Activated CD8-positive, alpha-beta memory T cell treated with anti-CD3 and anti-CD28 coated beads, Interleukin-2, amount 50 U/mL, for 4 hours (primary cell): ENCODE measurements around the gene VEGFA.

Source experiments
- DNase-seq: peaks from one replicate; pipeline ENCODE4 v3.0.0-alpha.2; 2020

Gene VEGFA

GRCh38 chr6:43826730-43827129 is 56.7 kb downstream of the VEGFA start:
- DNase-seq: no peak

GRCh38 chr6:43827898-43828297 is 57.9 kb downstream of the VEGFA start:
- no peak for DNase-seq

- DNase-seq: no peak
These were observed 58.7 kb downstream of the VEGFA start for GRCh38 chr6:43828711-43829110.

- DNase-seq: no peak
These were observed 59.5 kb downstream of the VEGFA start for GRCh38 chr6:43829470-43829869.

- DNase-seq: no peak
These were observed 60.8 kb downstream of the VEGFA start for GRCh38 chr6:43830775-43831174.

GRCh38 chr6:43831191-43831590 is 61.2 kb downstream of the VEGFA start:
- no peak for DNase-seq

GRCh38 chr6:43833223-43833995 is 63.4 kb downstream of the VEGFA start:
- no peak for DNase-seq

GRCh38 chr6:43833996-43834390 is 64.0 kb downstream of the VEGFA start:
- no peak for DNase-seq

GRCh38 chr6:43834528-43835155 is 64.6 kb downstream of the VEGFA start:
- no peak for DNase-seq

- DNase-seq: no peak
These were observed 65.9 kb downstream of the VEGFA start for GRCh38 chr6:43835872-43836419.
